Right lobe of liver (tissue), 4 donors: ENCODE data around the gene PTH1R.

Experiments
- CTCF ChIP-seq, 4 donors: fragments of 200-600 bp in 3 of 4; fragments of 450-650 bp in 1 of 4; IDR thresholded peaks; one replicate each; pipeline versions ENCODE4 v1.5.1 to v1.8.0; 2016 to 2022; ENCODE audit warnings: antibody characterized with exemption in 4 of 4, mild to moderate bottlenecking in 2 of 4
- POLR2A ChIP-seq: fragments of 450-650 bp; IDR thresholded peaks from one replicate; pipeline ENCODE4 v1.6.1; 2017; ENCODE audit warnings: antibody characterized with exemption, mild to moderate bottlenecking
- donor health status: DM: no; HTN: no; CAD: no.
- donor health status: DM: no; HTN: no; CAD: no.
- donor health status: DM: no; HTN: yes; CAD: no.

DNA sequence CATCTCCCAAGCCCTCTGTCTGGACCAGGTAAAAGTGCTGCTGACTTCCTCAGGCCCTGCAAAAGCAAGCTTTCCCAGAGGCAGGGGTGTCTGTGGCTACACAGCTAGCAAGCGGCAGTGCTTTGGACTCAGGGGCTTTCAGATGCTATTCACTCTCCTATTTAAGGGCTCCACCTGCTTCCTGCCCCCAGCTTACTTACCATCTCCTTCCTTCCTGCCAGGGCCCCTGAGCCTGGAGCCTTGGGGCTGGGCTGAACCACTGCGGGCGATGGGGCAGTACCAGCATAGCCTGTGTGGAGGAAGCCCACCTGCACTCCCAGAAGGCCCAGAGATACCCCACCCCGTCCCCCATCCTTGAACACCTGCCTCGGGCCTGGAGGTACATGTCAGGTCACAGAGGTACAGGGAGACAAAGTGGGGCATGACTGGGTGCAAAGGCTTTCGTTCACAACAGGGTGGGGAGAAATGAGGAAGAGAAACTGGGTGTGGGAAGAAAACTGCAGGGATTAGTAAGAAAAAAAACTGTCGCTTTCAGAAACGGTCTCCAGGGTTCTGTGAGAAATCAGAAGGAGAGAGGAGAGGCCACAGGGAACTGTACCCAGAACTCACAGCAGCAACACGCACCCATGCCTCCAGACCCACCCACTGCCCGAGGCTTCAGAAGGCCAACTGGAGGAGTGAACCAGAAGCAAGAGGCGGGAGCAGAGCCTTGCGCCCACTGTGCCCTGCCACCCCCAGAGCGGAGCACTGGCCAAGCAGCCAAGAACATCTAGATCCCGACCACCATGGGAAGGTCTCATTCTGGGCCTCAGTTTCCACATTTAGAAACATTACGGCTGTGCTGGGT, 49.6 kb downstream of the PTH1R start:
- TF ChIP-seq CTCF (IDR thresholded peaks at IDR 0.05) (no peak), POLR2A (no peak)
